ENCODE results near the gene KCNH4.

DNA sequence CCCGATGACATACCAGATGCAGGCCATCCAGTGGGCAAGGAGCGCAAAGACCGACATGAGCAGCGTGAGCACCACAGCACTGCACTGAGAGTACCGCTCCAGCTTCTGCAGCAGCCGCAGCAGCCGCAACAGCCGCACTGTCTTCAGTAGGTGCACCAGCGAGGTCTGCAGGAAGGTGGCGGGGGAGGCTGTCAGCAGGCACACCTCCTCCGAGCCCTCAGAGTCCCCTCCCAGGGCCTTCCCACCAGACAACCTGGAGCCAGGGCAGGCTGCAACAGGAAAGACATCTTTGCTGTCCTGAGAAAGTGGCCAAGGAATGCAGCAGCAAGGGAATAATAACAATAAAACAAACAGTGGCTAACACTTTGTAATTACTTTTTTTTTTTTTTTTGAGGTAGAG lies 9.1 kb downstream of the KCNH4 start:
- TF ChIP-seq, protein P1, sequence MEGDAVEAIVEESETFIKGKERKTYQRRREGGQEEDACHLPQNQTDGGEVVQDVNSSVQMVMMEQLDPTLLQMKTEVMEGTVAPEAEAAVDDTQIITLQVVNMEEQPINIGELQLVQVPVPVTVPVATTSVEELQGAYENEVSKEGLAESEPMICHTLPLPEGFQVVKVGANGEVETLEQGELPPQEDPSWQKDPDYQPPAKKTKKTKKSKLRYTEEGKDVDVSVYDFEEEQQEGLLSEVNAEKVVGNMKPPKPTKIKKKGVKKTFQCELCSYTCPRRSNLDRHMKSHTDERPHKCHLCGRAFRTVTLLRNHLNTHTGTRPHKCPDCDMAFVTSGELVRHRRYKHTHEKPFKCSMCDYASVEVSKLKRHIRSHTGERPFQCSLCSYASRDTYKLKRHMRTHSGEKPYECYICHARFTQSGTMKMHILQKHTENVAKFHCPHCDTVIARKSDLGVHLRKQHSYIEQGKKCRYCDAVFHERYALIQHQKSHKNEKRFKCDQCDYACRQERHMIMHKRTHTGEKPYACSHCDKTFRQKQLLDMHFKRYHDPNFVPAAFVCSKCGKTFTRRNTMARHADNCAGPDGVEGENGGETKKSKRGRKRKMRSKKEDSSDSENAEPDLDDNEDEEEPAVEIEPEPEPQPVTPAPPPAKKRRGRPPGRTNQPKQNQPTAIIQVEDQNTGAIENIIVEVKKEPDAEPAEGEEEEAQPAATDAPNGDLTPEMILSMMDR (IDR thresholded peaks at IDR 0.05; ENCODE audit: low read depth, low read length, missing input control) = no peak
- TF ChIP-seq JUND (IDR thresholded peaks at IDR 0.05) (no peak), RXRA (IDR thresholded peaks at IDR 0.05) (no peak), EGR1 (IDR thresholded peaks at IDR 0.05; ENCODE audit: low read depth in 2 of 2) (no peak), YY1 (IDR thresholded peaks at IDR 0.05) (no peak), TAF1 (conservative IDR thresholded peaks at IDR 0.05) (no peak), SP1 (IDR thresholded peaks at IDR 0.05) (no peak), RAD21 (IDR thresholded peaks at IDR 0.05) (no peak), GABPA (IDR thresholded peaks at IDR 0.05 in 1 of 2, conservative IDR thresholded peaks at IDR 0.05 in 1 of 2) (no peak)
- TF ChIP-seq, protein P2, sequence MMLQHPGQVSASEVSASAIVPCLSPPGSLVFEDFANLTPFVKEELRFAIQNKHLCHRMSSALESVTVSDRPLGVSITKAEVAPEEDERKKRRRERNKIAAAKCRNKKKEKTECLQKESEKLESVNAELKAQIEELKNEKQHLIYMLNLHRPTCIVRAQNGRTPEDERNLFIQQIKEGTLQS (IDR thresholded peaks at IDR 0.05) = no peak
- TF ChIP-seq, protein P3, sequence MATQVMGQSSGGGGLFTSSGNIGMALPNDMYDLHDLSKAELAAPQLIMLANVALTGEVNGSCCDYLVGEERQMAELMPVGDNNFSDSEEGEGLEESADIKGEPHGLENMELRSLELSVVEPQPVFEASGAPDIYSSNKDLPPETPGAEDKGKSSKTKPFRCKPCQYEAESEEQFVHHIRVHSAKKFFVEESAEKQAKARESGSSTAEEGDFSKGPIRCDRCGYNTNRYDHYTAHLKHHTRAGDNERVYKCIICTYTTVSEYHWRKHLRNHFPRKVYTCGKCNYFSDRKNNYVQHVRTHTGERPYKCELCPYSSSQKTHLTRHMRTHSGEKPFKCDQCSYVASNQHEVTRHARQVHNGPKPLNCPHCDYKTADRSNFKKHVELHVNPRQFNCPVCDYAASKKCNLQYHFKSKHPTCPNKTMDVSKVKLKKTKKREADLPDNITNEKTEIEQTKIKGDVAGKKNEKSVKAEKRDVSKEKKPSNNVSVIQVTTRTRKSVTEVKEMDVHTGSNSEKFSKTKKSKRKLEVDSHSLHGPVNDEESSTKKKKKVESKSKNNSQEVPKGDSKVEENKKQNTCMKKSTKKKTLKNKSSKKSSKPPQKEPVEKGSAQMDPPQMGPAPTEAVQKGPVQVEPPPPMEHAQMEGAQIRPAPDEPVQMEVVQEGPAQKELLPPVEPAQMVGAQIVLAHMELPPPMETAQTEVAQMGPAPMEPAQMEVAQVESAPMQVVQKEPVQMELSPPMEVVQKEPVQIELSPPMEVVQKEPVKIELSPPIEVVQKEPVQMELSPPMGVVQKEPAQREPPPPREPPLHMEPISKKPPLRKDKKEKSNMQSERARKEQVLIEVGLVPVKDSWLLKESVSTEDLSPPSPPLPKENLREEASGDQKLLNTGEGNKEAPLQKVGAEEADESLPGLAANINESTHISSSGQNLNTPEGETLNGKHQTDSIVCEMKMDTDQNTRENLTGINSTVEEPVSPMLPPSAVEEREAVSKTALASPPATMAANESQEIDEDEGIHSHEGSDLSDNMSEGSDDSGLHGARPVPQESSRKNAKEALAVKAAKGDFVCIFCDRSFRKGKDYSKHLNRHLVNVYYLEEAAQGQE (IDR thresholded peaks at IDR 0.05) = no peak
- TF ChIP-seq, protein P4, sequence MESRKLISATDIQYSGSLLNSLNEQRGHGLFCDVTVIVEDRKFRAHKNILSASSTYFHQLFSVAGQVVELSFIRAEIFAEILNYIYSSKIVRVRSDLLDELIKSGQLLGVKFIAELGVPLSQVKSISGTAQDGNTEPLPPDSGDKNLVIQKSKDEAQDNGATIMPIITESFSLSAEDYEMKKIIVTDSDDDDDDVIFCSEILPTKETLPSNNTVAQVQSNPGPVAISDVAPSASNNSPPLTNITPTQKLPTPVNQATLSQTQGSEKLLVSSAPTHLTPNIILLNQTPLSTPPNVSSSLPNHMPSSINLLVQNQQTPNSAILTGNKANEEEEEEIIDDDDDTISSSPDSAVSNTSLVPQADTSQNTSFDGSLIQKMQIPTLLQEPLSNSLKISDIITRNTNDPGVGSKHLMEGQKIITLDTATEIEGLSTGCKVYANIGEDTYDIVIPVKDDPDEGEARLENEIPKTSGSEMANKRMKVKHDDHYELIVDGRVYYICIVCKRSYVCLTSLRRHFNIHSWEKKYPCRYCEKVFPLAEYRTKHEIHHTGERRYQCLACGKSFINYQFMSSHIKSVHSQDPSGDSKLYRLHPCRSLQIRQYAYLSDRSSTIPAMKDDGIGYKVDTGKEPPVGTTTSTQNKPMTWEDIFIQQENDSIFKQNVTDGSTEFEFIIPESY (IDR thresholded peaks at IDR 0.05) = no peak
